SK-N-SH treated with all-trans-retinoic acid at 6 μM for 48 hours (cell line): ENCODE results near the gene TMEM238L.

Source experiments
- ATAC-seq: fragments of 200-7000 bp; cut with Tn5 transposase; 3 replicates; pipeline ENCODE4 v1.9.1; 2020; ENCODE audit warnings: mild to moderate bottlenecking, moderate library complexity
- ARNTL ChIP-seq: fragments of 450-650 bp; formaldehyde crosslinking; IDR thresholded peaks from 2 replicates; pipeline ENCODE4 v1.5.0; 2020; ENCODE audit warnings: low read depth, mild to moderate bottlenecking, moderate library complexity, borderline replicate concordance
- BACH2 ChIP-seq: fragments of 250-450 bp; sonication (Bioruptor Pico); IDR thresholded peaks from 2 replicates; pipeline ENCODE4 v1.9.0; 2021; ENCODE audit warnings: mild to moderate bottlenecking, borderline replicate concordance
- CREB5 ChIP-seq: fragments of 250-450 bp; sonication (Bioruptor Pico); IDR thresholded peaks from 2 replicates; pipeline ENCODE4 v1.5.1; 2020; ENCODE audit warnings: low read depth, mild to moderate bottlenecking, moderate library complexity
- CSDC2 ChIP-seq: fragments of 250-450 bp; sonication (Bioruptor Pico); IDR thresholded peaks from 2 replicates; pipeline ENCODE4 v1.5.0; 2020; ENCODE audit warnings: mild to moderate bottlenecking, moderate library complexity
- ESRRG ChIP-seq: fragments of 250-450 bp; sonication (Bioruptor Pico); IDR thresholded peaks from 2 replicates; pipeline ENCODE4 v1.6.1; 2021; ENCODE audit warnings: mild to moderate bottlenecking
- GLIS3 ChIP-seq: fragments of 250-450 bp; sonication (Bioruptor Pico); IDR thresholded peaks from 2 replicates; pipeline ENCODE4 v1.5.0; 2020; ENCODE audit warnings: mild to moderate bottlenecking, moderate library complexity
- ISL1 ChIP-seq: fragments of 250-450 bp; sonication (Bioruptor Pico); IDR thresholded peaks from 2 replicates; pipeline ENCODE4 v2.1.2; 2022; ENCODE audit warnings: mild to moderate bottlenecking, moderate library complexity
- OSR1 ChIP-seq: fragments of 250-450 bp; sonication (Bioruptor Pico); IDR thresholded peaks from 2 replicates; pipeline ENCODE4 v1.8.0; 2022; ENCODE audit warnings: moderate library complexity, mild to moderate bottlenecking, inconsistent platforms
- PATZ1 ChIP-seq: fragments of 250-450 bp; sonication (Bioruptor Pico); IDR thresholded peaks from 2 replicates; pipeline ENCODE4 v1.8.0; 2020; ENCODE audit warnings: mild to moderate bottlenecking, moderate library complexity, borderline replicate concordance
- POU6F1 ChIP-seq: fragments of 250-450 bp; sonication (Bioruptor Pico); IDR thresholded peaks from 2 replicates; pipeline ENCODE4 v1.8.0; 2021; ENCODE audit warnings: low read depth, mild to moderate bottlenecking, moderate library complexity, borderline replicate concordance
- PPARA ChIP-seq: fragments of 250-450 bp; sonication (Bioruptor Pico); IDR thresholded peaks from 2 replicates; pipeline ENCODE4 v1.5.0; 2020; ENCODE audit warnings: mild to moderate bottlenecking, borderline replicate concordance
- RARB ChIP-seq: fragments of 250-450 bp; sonication (Bioruptor Pico); IDR thresholded peaks from 2 replicates; pipeline ENCODE4 v1.8.0; 2021; ENCODE audit warnings: mild to moderate bottlenecking, moderate library complexity
- SNAI2 ChIP-seq: fragments of 250-450 bp; sonication (Bioruptor Pico); IDR thresholded peaks from 2 replicates; pipeline ENCODE4 v1.5.0; 2020; ENCODE audit warnings: mild to moderate bottlenecking, moderate library complexity
- TCF4 ChIP-seq: fragments of 250-450 bp; sonication (Bioruptor Pico); IDR thresholded peaks from 2 replicates; pipeline ENCODE4 v1.8.0; 2021; ENCODE audit warnings: mild to moderate bottlenecking, moderate library complexity, borderline replicate concordance
- TOX ChIP-seq: fragments of 250-450 bp; sonication (Bioruptor Pico); IDR thresholded peaks from 2 replicates; pipeline ENCODE4 v1.8.0; 2021; ENCODE audit warnings: mild to moderate bottlenecking, moderate library complexity, borderline replicate concordance
- TSHZ2 ChIP-seq: fragments of 250-450 bp; sonication (Bioruptor Pico); IDR thresholded peaks from 2 replicates; pipeline ENCODE4 v1.5.0; 2020; ENCODE audit warnings: mild to moderate bottlenecking, moderate library complexity
- ZC3H10 ChIP-seq: fragments of 250-450 bp; sonication (Bioruptor Pico); IDR thresholded peaks from 2 replicates; pipeline ENCODE4 v1.5.1; 2021; ENCODE audit warnings: mild to moderate bottlenecking, moderate library complexity
- ZFP30 ChIP-seq: fragments of 450-650 bp; formaldehyde crosslinking; IDR thresholded peaks from 2 replicates; pipeline ENCODE4 v1.5.0; 2022; ENCODE audit warnings: mild to moderate bottlenecking, moderate library complexity
- ZNF565 ChIP-seq: fragments of 450-650 bp; formaldehyde crosslinking; conservative IDR thresholded peaks from 2 replicates; pipeline ENCODE4 v1.5.0; 2020; ENCODE audit warnings: low read depth, mild to moderate bottlenecking, moderate library complexity
- ZNF70 ChIP-seq: fragments of 450-650 bp; formaldehyde crosslinking; IDR thresholded peaks from 2 replicates; pipeline ENCODE4 v1.5.0; 2020; ENCODE audit warnings: mild to moderate bottlenecking, moderate library complexity
- ZNF8 ChIP-seq: fragments of 450-650 bp; formaldehyde crosslinking; IDR thresholded peaks from 2 replicates; pipeline ENCODE4 v1.5.0; 2020; ENCODE audit warnings: mild to moderate bottlenecking, moderate library complexity

Gene TMEM238L

GRCh38 chr17:10821054-10821453 lies 17.2 kb upstream of the TMEM238L start:
- TF ChIP-seq PPARA (CRISPR knock-in tag) (no peak), CREB5 (CRISPR knock-in tag) (no peak), ISL1 (CRISPR knock-in tag) (no peak), TCF4 (CRISPR knock-in tag) (no peak), ESRRG (CRISPR knock-in tag) (no peak), ZNF70 (CRISPR knock-in tag) (no peak), CSDC2 (no peak), POU6F1 (CRISPR knock-in tag) (no peak), ZNF565 (no peak), TOX (CRISPR knock-in tag) (no peak), PATZ1 (CRISPR knock-in tag) (no peak), ARNTL (no peak)
- ATAC-seq = no peak

GRCh38 chr17:10815319-10815718 lies 11.4 kb upstream of the TMEM238L start:
- ATAC-seq = no peak
- TF ChIP-seq ZNF8 = no peak
- no peak for TF ChIP-seq ZNF565
- TF ChIP-seq TOX (CRISPR knock-in tag) = no peak
- TF ChIP-seq ARNTL = no peak
- TF ChIP-seq POU6F1 (CRISPR knock-in tag) = no peak
- no peak for TF ChIP-seq ISL1 (CRISPR knock-in tag)
- no peak for TF ChIP-seq ESRRG (CRISPR knock-in tag)
- TF ChIP-seq CSDC2 = no peak
- no peak for TF ChIP-seq CREB5 (CRISPR knock-in tag)
- TF ChIP-seq RARB (CRISPR knock-in tag) = no peak
- no peak for TF ChIP-seq OSR1 (CRISPR knock-in tag)
- TF ChIP-seq ZC3H10 (CRISPR knock-in tag) = no peak
- TF ChIP-seq SNAI2 = no peak
- TF ChIP-seq GLIS3 = no peak
- no peak for TF ChIP-seq PPARA (CRISPR knock-in tag)
- no peak for TF ChIP-seq ZFP30 (CRISPR knock-in tag)
- no peak for TF ChIP-seq BACH2 (CRISPR knock-in tag)
- TF ChIP-seq PATZ1 (CRISPR knock-in tag) = no peak
- TF ChIP-seq TSHZ2 = no peak
